HCT116 (cell line): ENCODE data around the gene CD1B. TPM values are rescaled to one million over a fixed set of nuclear protein-coding genes. Genes with fewer than 3 reads are reported as not detected.

ENCODE experiments used
- ATAC-seq: fragments of 200-7000 bp; cut with Tn5 transposase; 2 replicates; pipeline ENCODE4 v1.9.1; 2020; ENCODE audit warnings: mild to moderate bottlenecking, moderate library complexity
- BruUV-seq: library from RNA; stranded (reverse); fragments of 400-500 nt; replicated peaks from 2 replicates; lab custom pipeline; 2021; lab: Mats Ljungman, UMichigan
- CTCF ChIA-PET: fragments of 300-600 bp; sonication (Branson Sonifier 250); formaldehyde crosslinking; loops from one replicate; lab custom pipeline; 2021; ENCODE audit warnings: antibody characterized with exemption; lab: Charles Lee
- POLR2A ChIA-PET: fragments of 300-600, 350-600 bp; sonication (Branson Sonifier 250); formaldehyde crosslinking; loops from one replicate; lab custom pipeline; 2021; ENCODE audit warnings: antibody characterized with exemption; lab: Charles Lee
- RAD21 ChIA-PET, 2 experiments: fragments of 300-600 bp; sonication (Branson Sonifier 250); formaldehyde crosslinking; loops; one replicate each; lab custom pipeline; 2023; ENCODE audit warnings: low total read pairs in 2 of 2; ENCODE audit not compliant: uncharacterized antibody in 2 of 2, unreplicated experiment in 2 of 2, low non-redundant PET in 1 of 2; lab: Charles Lee
- DNase-seq: peaks from one replicate; pipeline ENCODE4 v3.0.0-alpha.2; 2010; ENCODE audit warnings: low read depth, low spot score
- H2AFZ ChIP-seq: fragments of 200-600 bp; shearing (Covaris generic), sonication (generic); 2 replicates; pipeline ENCODE4 v1.6.1; 2017; ENCODE audit warnings: low read depth, mixed run types, mixed read lengths, antibody characterized with exemption, low read length; ENCODE audit not compliant: poor library complexity, severe bottlenecking
- H3K27ac ChIP-seq: 2 replicates; pipeline ENCODE4 v1.5.1; 2012; ENCODE audit warnings: low read depth, low read length
- H3K27me3 ChIP-seq: fragments of 200-600 bp; sonication (generic); 2 replicates; pipeline ENCODE4 v1.6.1; 2016; ENCODE audit warnings: mixed run types, low read length, mixed read lengths; ENCODE audit not compliant: insufficient read depth
- H3K36me3 ChIP-seq, 2 experiments: fragments of 200-500 bp in 1 of 2; fragments of 200-600 bp in 1 of 2; sonication (Bioruptor generic) in 1 of 2; sonication (generic) in 1 of 2; 2 replicates each; pipeline versions ENCODE4 v1.5.1 to v1.6.1; 2014 to 2016; ENCODE audit warnings: low read length in 2 of 2, inconsistent platforms in 1 of 2, mixed read lengths in 1 of 2, mixed run types in 1 of 2; ENCODE audit not compliant: insufficient read depth in 2 of 2, control insufficient read depth in 1 of 2
- H3K4me1 ChIP-seq, 2 experiments: fragments of 200-600 bp in 1 of 2; sonication (generic) in 1 of 2; 2 replicates each; pipeline versions ENCODE4 v1.5.1 to v1.6.1; 2012 to 2017; ENCODE audit warnings: low read length in 2 of 2, inconsistent platforms in 1 of 2, mild to moderate bottlenecking in 1 of 2, mixed read lengths in 1 of 2, mixed run types in 1 of 2, moderate library complexity in 1 of 2; ENCODE audit not compliant: insufficient read depth in 2 of 2, control insufficient read depth in 1 of 2
- H3K4me2 ChIP-seq: fragments of 200-600 bp; sonication (generic); 2 replicates; pipeline ENCODE4 v1.6.1; 2017; ENCODE audit warnings: mixed run types, low read length, mixed read lengths
- H3K4me3 ChIP-seq, 2 experiments: fragments of 200-600 bp in 1 of 2; sonication (generic) in 1 of 2; replicated peaks in 1 of 2; 2 replicates each; pipeline ENCODE4 v1.5.1; 2011 to 2016; ENCODE audit warnings: low read length in 2 of 2, control low read depth in 1 of 2, low read depth in 1 of 2, mild to moderate bottlenecking in 1 of 2, mixed read lengths in 1 of 2, mixed run types in 1 of 2
- H3K79me2 ChIP-seq: fragments of 200-600 bp; sonication (generic); 2 replicates; pipeline ENCODE4 v1.6.1; 2017; ENCODE audit warnings: mild to moderate bottlenecking, mixed run types, low read length, moderate library complexity, mixed read lengths; ENCODE audit not compliant: insufficient read depth
- H3K9ac ChIP-seq: fragments of 200-600 bp; sonication (generic); 2 replicates; pipeline ENCODE4 v1.6.1; 2016; ENCODE audit warnings: low read length, mixed read lengths
- H3K9me2 ChIP-seq: fragments of 200-600 bp; sonication (generic), shearing (Covaris generic); 2 replicates; pipeline ENCODE4 v1.6.1; 2017; ENCODE audit warnings: mixed run types, mild to moderate bottlenecking, moderate library complexity; ENCODE audit not compliant: insufficient read depth
- H3K9me3 ChIP-seq, 2 experiments: fragments of 200-500 bp in 1 of 2; fragments of 200-600 bp in 1 of 2; sonication (Bioruptor generic) in 1 of 2; sonication (generic) in 1 of 2; 2 replicates each; pipeline ENCODE4 v1.6.1; 2014 to 2017; ENCODE audit warnings: low read length in 2 of 2, mixed read lengths in 2 of 2, inconsistent platforms in 1 of 2, low read depth in 1 of 2, mild to moderate bottlenecking in 1 of 2, mixed run types in 1 of 2, moderate library complexity in 1 of 2; ENCODE audit not compliant: control insufficient read depth in 1 of 2, insufficient read depth in 1 of 2
- H4K20me1 ChIP-seq: fragments of 200-600 bp; sonication (generic), shearing (Covaris generic); 2 replicates; pipeline ENCODE4 v1.6.1; 2017; ENCODE audit warnings: mixed run types, mild to moderate bottlenecking, moderate library complexity; ENCODE audit not compliant: insufficient read depth
- ATF3 ChIP-seq: IDR thresholded peaks from 2 replicates; pipeline ENCODE4 v1.6.1; 2012
- CEBPB ChIP-seq: IDR thresholded peaks from 2 replicates; pipeline ENCODE4 v1.6.1; 2012; ENCODE audit warnings: low read depth
- EGR1 ChIP-seq: IDR thresholded peaks from 2 replicates; pipeline ENCODE4 v1.6.1; 2012; ENCODE audit warnings: low read depth
- EZH2 ChIP-seq: fragments of 200-600 bp; sonication (generic); IDR thresholded peaks from 2 replicates; pipeline ENCODE4 v1.6.1; 2017; ENCODE audit warnings: antibody characterized with exemption, mixed run types
- EZH2phosphoT487 ChIP-seq: fragments of 200-600 bp; IDR thresholded peaks from 2 replicates; pipeline ENCODE4 v1.6.1; 2018; ENCODE audit warnings: antibody characterized with exemption, borderline replicate concordance
- FOSL1 ChIP-seq: IDR thresholded peaks from 2 replicates; pipeline ENCODE4 v1.6.1; 2012; ENCODE audit warnings: low read depth
- JUND ChIP-seq: IDR thresholded peaks from 2 replicates; pipeline ENCODE4 v1.6.1; 2012
- MAX ChIP-seq: IDR thresholded peaks from 2 replicates; pipeline ENCODE4 v1.6.1; 2012
- POLR2A ChIP-seq: IDR thresholded peaks from 2 replicates; pipeline ENCODE4 v1.7.0; 2011; ENCODE audit warnings: borderline replicate concordance; ENCODE audit not compliant: insufficient read depth, insufficient read length; ENCODE audit errors: extremely low read depth
- RAD21 ChIP-seq: IDR thresholded peaks from 2 replicates; pipeline ENCODE4 v1.6.1; 2012; ENCODE audit warnings: low read depth, mild to moderate bottlenecking
- SIN3A ChIP-seq: IDR thresholded peaks from 2 replicates; pipeline ENCODE4 v1.6.1; 2012; ENCODE audit warnings: low read depth
- SP1 ChIP-seq: IDR thresholded peaks from 2 replicates; pipeline ENCODE4 v1.6.1; 2012; ENCODE audit warnings: low read depth
- SRF ChIP-seq: IDR thresholded peaks from 2 replicates; pipeline ENCODE4 v1.6.1; 2012; ENCODE audit warnings: low read depth
- YY1 ChIP-seq: IDR thresholded peaks from 2 replicates; pipeline ENCODE4 v1.6.1; 2011; ENCODE audit warnings: low read length, low read depth, moderate library complexity, mild to moderate bottlenecking; ENCODE audit not compliant: insufficient replicate concordance; ENCODE audit errors: extremely low read depth
- ZBTB33 ChIP-seq: IDR thresholded peaks from 2 replicates; pipeline ENCODE4 v1.6.1; 2011; ENCODE audit warnings: mild to moderate bottlenecking, low read length, moderate library complexity; ENCODE audit not compliant: insufficient replicate concordance; ENCODE audit errors: extremely low read depth
- ZFX ChIP-seq: fragments of 450-650 bp; IDR thresholded peaks from 2 replicates; pipeline ENCODE4 v1.6.1; 2017
- ZNF274 ChIP-seq: fragments of 200-500 bp; sonication (Bioruptor generic); IDR thresholded peaks from 2 replicates; pipeline ENCODE4 v1.6.1; 2014; ENCODE audit warnings: mild to moderate bottlenecking, low read depth, low read length, inconsistent platforms
- intact Hi-C: fragments of 100-400 bp; cut with micrococcal nuclease; formaldehyde crosslinking; loops from 2 replicates; pipeline ENCODE4 v1.10.0; 2022
- total RNA-seq: library from RNA; stranded (reverse); gene quantifications from one replicate; pipeline ENCODE4 v1.2.1, GENCODE V29; 2021; ENCODE audit not compliant: unreplicated experiment

The CD1B gene
- total RNA-seq, 1 experiment from 2014 or later, result not detected

GRCh38 chr1:158286941-158287346, 44.4 kb downstream of the CD1B start (continued):
- TF ChIP-seq ZBTB33, result no peak
- TF ChIP-seq JUND, result no peak
- no peak for TF ChIP-seq RAD21
- TF ChIP-seq MAX, result no peak
- TF ChIP-seq SP1, result no peak
- TF ChIP-seq YY1, result no peak
- no peak for TF ChIP-seq CEBPB
- no peak for TF ChIP-seq EGR1

- H3K4me1 ChIP-seq, result no peaks in the 10 kb centered on the region
- POLR2A ChIA-PET, result no interaction called here
- no peak overlapping the region for H3K4me2 ChIP-seq
- no peaks in the 10 kb centered on the region for H3K9me2 ChIP-seq
- H3K79me2 ChIP-seq, result no peaks in the 10 kb centered on the region
- TF ChIP-seq JUND (no peak), EGR1 (no peak), FOSL1 (no peak), ZFX (no peak), POLR2A (no peak), RAD21 (no peak), ZBTB33 (no peak), SRF (no peak), CEBPB (no peak), EZH2 (no peak), EZH2phosphoT487 (no peak), SIN3A (no peak), ZNF274 (no peak), ATF3 (no peak)
- TF ChIP-seq, all 23 proteins: peak for 0
- BruUV-seq, result no TSS peak
- RAD21 ChIA-PET, result no interaction called here
- Histone ChIP-seq H3K27me3 (peaks cover 21% of the 10 kb centered on the region; the same call in 1 of the 2 replicates), H3K36me3 (no peaks in the 10 kb centered on the region), H3K9ac (no peak overlapping the region), H3K27ac (no peak overlapping the region), H2AFZ (no peak overlapping the region), H3K9me3 (no peaks in the 10 kb centered on the region), H3K4me3 (no peak overlapping the region), H4K20me1 (no peaks in the 10 kb centered on the region)
- CTCF ChIA-PET, result no interaction called here
- intact Hi-C loops, result no loop called here
- ATAC-seq (no peak), DNase-seq (no peak)
Measured at GRCh38 chr1:158286487-158286886, 44.8 kb downstream of the CD1B start.
